Panc1 (cell line): ENCODE data around the gene PILRA. TPM values are rescaled to one million over a fixed set of nuclear protein-coding genes. Genes with fewer than 3 reads are reported as not detected.

Experiments used
- ATAC-seq: fragments of 200-7000 bp; cut with Tn5 transposase; 2 replicates; pipeline ENCODE4 v1.9.1; 2020; ENCODE audit warnings: mild to moderate bottlenecking, moderate library complexity
- BruUV-seq: library from RNA; stranded (reverse); fragments of 400-500 nt; replicated peaks from 2 replicates; lab custom pipeline; 2021; lab: Mats Ljungman, UMichigan
- CTCF ChIA-PET: fragments of 300-600 bp; sonication (Branson Sonifier 250); formaldehyde crosslinking; loops from one replicate; lab custom pipeline; 2022; ENCODE audit warnings: antibody characterized with exemption; lab: Charles Lee
- POLR2A ChIA-PET: fragments of 300-600 bp; sonication (Branson Sonifier 250); formaldehyde crosslinking; loops from one replicate; lab custom pipeline; 2022; ENCODE audit warnings: antibody characterized with exemption; lab: Charles Lee
- DNase-seq: peaks from one replicate; pipeline ENCODE4 v3.0.0-alpha.2; 2010; ENCODE audit warnings: low read depth, low spot score
- H3K27ac ChIP-seq: 2 replicates; pipeline ENCODE4 v1.5.1; 2011; ENCODE audit warnings: mild to moderate bottlenecking, low read length, inconsistent platforms
- H3K27me3 ChIP-seq: fragments of 200-500 bp; sonication (Bioruptor generic); 2 replicates; pipeline ENCODE4 v1.6.0; 2014; ENCODE audit warnings: low read length, inconsistent platforms; ENCODE audit not compliant: control insufficient read depth, insufficient read depth
- H3K36me3 ChIP-seq: fragments of 200-500 bp; sonication (Bioruptor generic); 2 replicates; pipeline ENCODE4 v1.5.1; 2014; ENCODE audit warnings: inconsistent platforms, mild to moderate bottlenecking, low read length, moderate library complexity; ENCODE audit not compliant: control insufficient read depth, insufficient read depth
- H3K4me1 ChIP-seq: 2 replicates; pipeline ENCODE4 v1.5.1; 2011; ENCODE audit warnings: inconsistent platforms, mild to moderate bottlenecking, low read length, moderate library complexity; ENCODE audit not compliant: control insufficient read depth, insufficient read depth
- H3K4me3 ChIP-seq, 2 experiments: 2 replicates each; pipeline ENCODE4 v1.5.1; 2011 to 2012; ENCODE audit warnings: low read depth in 2 of 2, low read length in 2 of 2, mild to moderate bottlenecking in 2 of 2, inconsistent platforms in 1 of 2, moderate library complexity in 1 of 2
- H3K9me3 ChIP-seq: fragments of 200-500 bp; sonication (Bioruptor generic); 2 replicates; pipeline ENCODE4 v1.5.1; 2014; ENCODE audit warnings: low read depth, mild to moderate bottlenecking, inconsistent platforms, low read length, moderate library complexity; ENCODE audit not compliant: control insufficient read depth, insufficient read depth
- POLR2AphosphoS5 ChIP-seq: IDR thresholded peaks from 2 replicates; pipeline ENCODE4 v1.6.1; 2012; ENCODE audit warnings: mild to moderate bottlenecking, low read depth, low read length, moderate library complexity
- SIN3A ChIP-seq: IDR thresholded peaks from 2 replicates; pipeline ENCODE4 v1.6.1; 2012; ENCODE audit warnings: low read depth, mild to moderate bottlenecking, low read length, moderate library complexity, borderline replicate concordance; ENCODE audit not compliant: insufficient read depth
- TCF7L2 ChIP-seq: IDR thresholded peaks from 2 replicates; pipeline ENCODE4 v1.6.1; 2011; ENCODE audit warnings: mild to moderate bottlenecking, low read depth, low read length, inconsistent platforms
- in situ Hi-C: cut with HindIII; loops from 2 replicates; pipeline ENCODE4 v1.10.0; 2016; ENCODE audit warnings: low sequenced_read_pairs, low pct_unique_long_range_greater_than_20kb
- intact Hi-C: fragments of 100-400 bp; cut with micrococcal nuclease; formaldehyde crosslinking; loops from one replicate; pipeline ENCODE4 v1.10.0; 2022; ENCODE audit not compliant: unreplicated experiment
- total RNA-seq: library from RNA; stranded (reverse); gene quantifications from one replicate; pipeline ENCODE4 v1.2.1, GENCODE V29; 2021; ENCODE audit not compliant: unreplicated experiment
- TF ChIP-seq, protein P1 (sequence below), 2 experiments: IDR thresholded peaks; 2 replicates each; pipeline ENCODE4 v1.6.1; 2011 to 2012; ENCODE audit warnings: low read depth in 2 of 2, control low read depth in 1 of 2, low read length in 1 of 2, mild to moderate bottlenecking in 1 of 2, moderate library complexity in 1 of 2; ENCODE audit not compliant: insufficient read depth in 1 of 2
- TF ChIP-seq, protein P2 (sequence below): fragments of 450-650 bp; IDR thresholded peaks from 2 replicates; pipeline ENCODE4 v1.5.1; 2017; ENCODE audit warnings: mild to moderate bottlenecking

PILRA gene
- total RNA-seq, 1 experiment from 2014 or later: 4.8 TPM

DNA sequence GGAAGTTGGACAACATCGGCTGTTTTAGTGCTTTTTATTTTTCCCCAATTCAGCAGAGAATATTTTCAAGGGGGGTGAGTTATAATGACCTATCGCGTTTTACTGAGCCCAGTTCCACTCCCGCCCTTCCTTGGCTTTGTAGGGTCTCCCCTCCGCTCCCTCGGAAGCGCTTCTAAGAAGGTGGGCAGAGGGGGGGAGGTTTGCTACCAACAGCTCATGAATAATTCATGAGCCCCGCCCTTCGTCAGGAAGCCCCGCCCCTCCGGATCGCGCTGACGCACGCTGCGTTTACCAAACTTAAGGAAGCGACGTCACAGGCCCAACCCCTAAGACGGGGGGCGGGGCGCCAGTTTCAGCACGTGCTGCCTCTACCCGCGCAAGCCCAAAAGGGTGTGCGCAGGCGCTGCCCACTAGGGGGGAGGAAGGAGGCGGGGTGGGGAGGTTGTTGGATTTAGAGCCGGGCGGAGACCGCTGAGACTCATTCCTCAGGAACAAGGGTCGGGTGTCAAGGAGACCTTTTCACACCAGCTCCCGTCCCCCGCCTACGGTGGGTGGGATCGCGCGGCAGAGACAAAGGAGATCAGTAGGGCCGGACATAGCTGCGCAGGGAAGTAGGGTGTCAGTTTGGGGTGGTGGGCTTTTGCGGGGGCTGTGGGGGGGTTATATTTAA, 55.8 kb downstream of the PILRA start:
- CTCF ChIA-PET: interaction anchor here (0.7 kb wide), 1 partner anchor 130 kb away, joined by 4 read pairs; no protein-coding TSS in a partner anchor
- peak overlapping the region; percentile 66 to 92 for H3K4me3 ChIP-seq
- peak; percentile 77 for ATAC-seq
- TF ChIP-seq POLR2AphosphoS5: peak; percentile 92
- TF ChIP-seq TCF7L2: no peak
- TF ChIP-seq, protein P1, sequence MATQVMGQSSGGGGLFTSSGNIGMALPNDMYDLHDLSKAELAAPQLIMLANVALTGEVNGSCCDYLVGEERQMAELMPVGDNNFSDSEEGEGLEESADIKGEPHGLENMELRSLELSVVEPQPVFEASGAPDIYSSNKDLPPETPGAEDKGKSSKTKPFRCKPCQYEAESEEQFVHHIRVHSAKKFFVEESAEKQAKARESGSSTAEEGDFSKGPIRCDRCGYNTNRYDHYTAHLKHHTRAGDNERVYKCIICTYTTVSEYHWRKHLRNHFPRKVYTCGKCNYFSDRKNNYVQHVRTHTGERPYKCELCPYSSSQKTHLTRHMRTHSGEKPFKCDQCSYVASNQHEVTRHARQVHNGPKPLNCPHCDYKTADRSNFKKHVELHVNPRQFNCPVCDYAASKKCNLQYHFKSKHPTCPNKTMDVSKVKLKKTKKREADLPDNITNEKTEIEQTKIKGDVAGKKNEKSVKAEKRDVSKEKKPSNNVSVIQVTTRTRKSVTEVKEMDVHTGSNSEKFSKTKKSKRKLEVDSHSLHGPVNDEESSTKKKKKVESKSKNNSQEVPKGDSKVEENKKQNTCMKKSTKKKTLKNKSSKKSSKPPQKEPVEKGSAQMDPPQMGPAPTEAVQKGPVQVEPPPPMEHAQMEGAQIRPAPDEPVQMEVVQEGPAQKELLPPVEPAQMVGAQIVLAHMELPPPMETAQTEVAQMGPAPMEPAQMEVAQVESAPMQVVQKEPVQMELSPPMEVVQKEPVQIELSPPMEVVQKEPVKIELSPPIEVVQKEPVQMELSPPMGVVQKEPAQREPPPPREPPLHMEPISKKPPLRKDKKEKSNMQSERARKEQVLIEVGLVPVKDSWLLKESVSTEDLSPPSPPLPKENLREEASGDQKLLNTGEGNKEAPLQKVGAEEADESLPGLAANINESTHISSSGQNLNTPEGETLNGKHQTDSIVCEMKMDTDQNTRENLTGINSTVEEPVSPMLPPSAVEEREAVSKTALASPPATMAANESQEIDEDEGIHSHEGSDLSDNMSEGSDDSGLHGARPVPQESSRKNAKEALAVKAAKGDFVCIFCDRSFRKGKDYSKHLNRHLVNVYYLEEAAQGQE (IDR thresholded peaks at IDR 0.05; ENCODE audit: insufficient read depth in 1 of 2, low read depth in 2 of 2, low read length in 1 of 2): peak in 1 of 2 experiments; percentile 58; a peak in 1 of 4 replicates
- TF ChIP-seq, protein P2, sequence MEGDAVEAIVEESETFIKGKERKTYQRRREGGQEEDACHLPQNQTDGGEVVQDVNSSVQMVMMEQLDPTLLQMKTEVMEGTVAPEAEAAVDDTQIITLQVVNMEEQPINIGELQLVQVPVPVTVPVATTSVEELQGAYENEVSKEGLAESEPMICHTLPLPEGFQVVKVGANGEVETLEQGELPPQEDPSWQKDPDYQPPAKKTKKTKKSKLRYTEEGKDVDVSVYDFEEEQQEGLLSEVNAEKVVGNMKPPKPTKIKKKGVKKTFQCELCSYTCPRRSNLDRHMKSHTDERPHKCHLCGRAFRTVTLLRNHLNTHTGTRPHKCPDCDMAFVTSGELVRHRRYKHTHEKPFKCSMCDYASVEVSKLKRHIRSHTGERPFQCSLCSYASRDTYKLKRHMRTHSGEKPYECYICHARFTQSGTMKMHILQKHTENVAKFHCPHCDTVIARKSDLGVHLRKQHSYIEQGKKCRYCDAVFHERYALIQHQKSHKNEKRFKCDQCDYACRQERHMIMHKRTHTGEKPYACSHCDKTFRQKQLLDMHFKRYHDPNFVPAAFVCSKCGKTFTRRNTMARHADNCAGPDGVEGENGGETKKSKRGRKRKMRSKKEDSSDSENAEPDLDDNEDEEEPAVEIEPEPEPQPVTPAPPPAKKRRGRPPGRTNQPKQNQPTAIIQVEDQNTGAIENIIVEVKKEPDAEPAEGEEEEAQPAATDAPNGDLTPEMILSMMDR: no peak
- no peak; the same call in 1 of the 2 replicates for TF ChIP-seq SIN3A
- in situ Hi-C loops (no loop called here), intact Hi-C loops (no loop called here)
- peak; percentile 99 for DNase-seq
- no peaks in the 10 kb centered on the region for H3K27me3 ChIP-seq
- H3K4me1 ChIP-seq: peaks cover 39% of the 10 kb centered on the region
- no peaks in the 10 kb centered on the region; the same call in 1 of the 2 replicates for H3K36me3 ChIP-seq
- no TSS peak for BruUV-seq
- POLR2A ChIA-PET: interaction anchor here (0.5 to 0.7 kb wide), 7 partner anchors 11 to 488 kb away, joined by 3 to 12 read pairs (median 4); no protein-coding TSS in a partner anchor
- no peaks in the 10 kb centered on the region for H3K9me3 ChIP-seq
- peak overlapping the region; percentile 98 for H3K27ac ChIP-seq

DNA sequence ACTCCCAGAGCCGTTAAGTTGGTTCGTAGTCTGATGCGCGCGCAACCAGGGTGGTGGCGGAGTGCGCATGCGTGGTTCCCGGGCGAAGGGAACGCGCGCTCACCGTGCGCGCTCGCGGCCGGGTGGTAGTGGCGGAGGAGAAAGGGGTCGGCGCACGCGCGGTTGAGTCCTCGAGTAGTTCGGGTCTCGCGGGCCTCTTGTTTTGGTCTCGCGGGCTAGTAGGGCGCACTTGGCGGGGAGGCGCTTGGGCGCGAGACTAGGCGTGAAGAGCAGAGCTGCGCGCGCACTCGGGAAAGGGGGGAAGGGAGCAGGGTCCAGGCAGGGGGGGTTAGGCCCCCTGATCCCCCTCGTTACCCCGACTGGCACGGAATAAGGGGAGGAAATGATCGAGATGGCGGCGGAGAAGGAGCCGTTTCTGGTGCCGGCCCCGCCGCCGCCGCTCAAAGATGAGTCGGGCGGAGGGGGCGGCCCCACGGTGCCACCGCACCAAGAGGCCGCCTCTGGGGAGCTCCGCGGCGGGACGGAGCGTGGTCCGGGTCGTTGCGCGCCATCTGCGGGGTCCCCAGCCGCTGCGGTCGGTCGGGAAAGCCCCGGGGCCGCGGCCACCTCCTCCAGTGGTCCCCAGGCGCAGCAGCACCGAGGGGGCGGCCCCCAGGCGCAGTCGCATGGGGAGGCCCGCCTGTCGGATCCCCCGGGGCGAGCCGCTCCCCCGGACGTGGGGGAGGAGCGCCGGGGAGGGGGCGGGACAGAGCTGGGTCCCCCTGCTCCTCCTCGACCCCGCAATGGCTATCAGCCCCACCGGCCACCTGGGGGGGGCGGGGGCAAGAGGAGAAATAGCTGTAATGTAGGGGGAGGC, 56.6 kb downstream of the PILRA start, which contains the start of gene MEPCE:
TSS of gene MEPCE (plus strand) at position 195 of the 856 bp plus-strand sequence. CDS start at position 383, 188 bp downstream.
- TF ChIP-seq TCF7L2 (no peak), POLR2AphosphoS5 (peak; percentile 15; the same call in 1 of the 2 replicates), SIN3A (0 out of 2 replicates have a peak, but pooled peaks have one; percentile 47)
- TF ChIP-seq, protein P2: no peak
- TF ChIP-seq, protein P1 (IDR thresholded peaks at IDR 0.05; ENCODE audit: insufficient read depth in 1 of 2, low read depth in 2 of 2, low read length in 1 of 2): no peak
- ChIA-PET CTCF (no interaction called here), POLR2A (interaction anchor here (0.5 to 0.7 kb wide), 2 partner anchors 132 to 1292 kb away, joined by 3 to 12 read pairs; no protein-coding TSS in a partner anchor)
- Histone ChIP-seq H3K9me3 (no peaks in the 10 kb centered on the region), H3K36me3 (no peaks in the 10 kb centered on the region; the same call in 1 of the 2 replicates), H3K27me3 (no peaks in the 10 kb centered on the region), H3K4me1 (peaks cover 43% of the 10 kb centered on the region), H3K4me3 (peak within 1 kb of the TSS; percentile 66 to 92), H3K27ac (peak within 1 kb of the TSS; percentile 98)
- in situ Hi-C loops (no loop called here), intact Hi-C loops (no loop called here)
- ATAC-seq: peak; percentile 61
- peak; percentile 83 for DNase-seq
- TSS peak; percentile 88 for BruUV-seq
